Measurements from ENCODE around the gene UBE2D3. TPM values are rescaled to one million over a fixed set of nuclear protein-coding genes. Genes with fewer than 3 reads are reported as not detected.

Gene UBE2D3
- total RNA-seq, 1 donor: 487 TPM

DNA sequence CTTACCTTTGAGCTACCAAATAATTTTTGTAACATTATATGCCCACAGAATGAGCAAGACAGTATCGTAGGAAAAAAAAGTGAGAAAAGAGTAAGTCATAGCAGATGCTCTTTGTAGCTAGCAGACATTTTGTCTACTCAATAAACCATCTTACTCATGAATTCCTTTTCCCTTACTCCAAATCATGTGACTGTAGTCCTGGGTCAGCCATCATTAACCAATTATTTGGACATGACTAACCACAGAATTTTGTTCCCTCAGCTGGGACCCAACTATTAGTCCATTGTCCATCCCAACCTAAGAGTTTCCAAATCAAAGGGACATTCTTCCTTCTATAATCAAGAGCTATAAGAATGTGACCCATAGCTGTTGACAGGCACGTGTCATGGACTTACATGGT is 11.4 kb downstream of the UBE2D3 start:
- TF ChIP-seq, protein P1, sequence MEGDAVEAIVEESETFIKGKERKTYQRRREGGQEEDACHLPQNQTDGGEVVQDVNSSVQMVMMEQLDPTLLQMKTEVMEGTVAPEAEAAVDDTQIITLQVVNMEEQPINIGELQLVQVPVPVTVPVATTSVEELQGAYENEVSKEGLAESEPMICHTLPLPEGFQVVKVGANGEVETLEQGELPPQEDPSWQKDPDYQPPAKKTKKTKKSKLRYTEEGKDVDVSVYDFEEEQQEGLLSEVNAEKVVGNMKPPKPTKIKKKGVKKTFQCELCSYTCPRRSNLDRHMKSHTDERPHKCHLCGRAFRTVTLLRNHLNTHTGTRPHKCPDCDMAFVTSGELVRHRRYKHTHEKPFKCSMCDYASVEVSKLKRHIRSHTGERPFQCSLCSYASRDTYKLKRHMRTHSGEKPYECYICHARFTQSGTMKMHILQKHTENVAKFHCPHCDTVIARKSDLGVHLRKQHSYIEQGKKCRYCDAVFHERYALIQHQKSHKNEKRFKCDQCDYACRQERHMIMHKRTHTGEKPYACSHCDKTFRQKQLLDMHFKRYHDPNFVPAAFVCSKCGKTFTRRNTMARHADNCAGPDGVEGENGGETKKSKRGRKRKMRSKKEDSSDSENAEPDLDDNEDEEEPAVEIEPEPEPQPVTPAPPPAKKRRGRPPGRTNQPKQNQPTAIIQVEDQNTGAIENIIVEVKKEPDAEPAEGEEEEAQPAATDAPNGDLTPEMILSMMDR (IDR thresholded peaks at IDR 0.05; ENCODE audit: insufficient read depth, low read length): no peak
- DNase-seq (ENCODE audit: low read depth): peak; percentile 74
- H3K4me3 ChIP-seq (ENCODE audit: low read depth, low read length): no peak overlapping the region

DNA sequence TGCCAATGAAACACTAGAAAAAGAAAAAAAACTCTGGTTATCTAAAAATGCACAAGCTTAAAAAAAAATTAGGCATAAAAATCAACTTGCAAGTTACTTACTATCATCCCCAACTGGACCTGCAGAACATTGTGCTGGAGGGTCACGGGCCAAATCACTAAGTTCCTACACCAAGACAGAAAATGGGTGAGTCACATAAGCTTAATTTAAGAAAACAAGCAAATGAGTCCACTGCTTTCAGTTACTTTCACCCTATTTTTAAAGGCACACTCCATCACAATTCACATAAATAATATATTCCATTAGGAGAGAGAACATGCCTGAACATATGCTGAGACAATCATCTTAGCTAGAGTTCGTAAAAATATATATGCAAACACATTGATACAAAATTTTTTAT is 17.7 kb downstream of the UBE2D3 start:
- DNase-seq (ENCODE audit: low read depth): peak; percentile 40
- TF ChIP-seq, protein P1 (IDR thresholded peaks at IDR 0.05; ENCODE audit: insufficient read depth, low read length): no peak
- no peak overlapping the region for H3K4me3 ChIP-seq (ENCODE audit: low read depth, low read length)

DNA sequence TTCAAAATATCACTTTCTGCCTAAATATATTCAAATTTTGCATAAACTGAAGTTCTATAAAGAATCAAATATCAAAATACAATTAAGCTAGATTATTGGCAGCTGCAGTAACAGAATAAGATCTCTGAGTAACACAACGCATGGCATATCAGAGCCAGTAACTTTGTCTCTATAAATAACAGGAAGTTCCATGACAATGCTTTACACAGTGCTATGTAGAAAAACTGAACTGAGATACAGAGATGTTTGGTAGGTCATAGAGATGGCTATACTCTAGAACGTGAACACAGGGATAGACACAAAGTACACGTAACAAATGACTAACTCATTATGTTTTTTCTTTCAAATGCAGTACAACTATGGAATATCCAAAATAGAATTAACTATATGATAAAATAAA is 18.2 kb downstream of the UBE2D3 start:
- no peak overlapping the region for H3K4me3 ChIP-seq (ENCODE audit: low read depth, low read length)
- no peak for DNase-seq (ENCODE audit: low read depth)
- TF ChIP-seq, protein P1 (IDR thresholded peaks at IDR 0.05; ENCODE audit: insufficient read depth, low read length): no peak

DNA sequence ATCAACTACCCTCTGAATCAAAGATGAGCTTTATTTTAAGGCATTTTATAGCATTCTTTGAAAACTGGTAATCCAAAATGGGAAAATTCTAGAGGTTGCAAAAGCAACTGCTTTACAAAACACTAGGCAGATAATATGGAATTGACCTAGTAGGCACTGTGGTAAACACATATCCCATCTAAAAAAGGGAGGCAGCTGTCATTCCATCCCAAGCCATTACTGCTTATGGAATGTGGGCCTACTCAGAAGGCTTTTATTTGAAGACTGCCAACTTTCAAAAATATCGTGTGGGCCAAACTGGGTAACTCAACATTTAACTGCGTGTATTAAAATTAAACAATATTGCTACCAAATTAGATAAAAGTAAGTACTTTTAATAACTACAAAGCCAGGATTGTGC is 19.3 kb downstream of the UBE2D3 start:
- DNase-seq (ENCODE audit: low read depth): no peak
- H3K4me3 ChIP-seq (ENCODE audit: low read depth, low read length): no peak overlapping the region
- TF ChIP-seq, protein P1 (IDR thresholded peaks at IDR 0.05; ENCODE audit: insufficient read depth, low read length): no peak

DNA sequence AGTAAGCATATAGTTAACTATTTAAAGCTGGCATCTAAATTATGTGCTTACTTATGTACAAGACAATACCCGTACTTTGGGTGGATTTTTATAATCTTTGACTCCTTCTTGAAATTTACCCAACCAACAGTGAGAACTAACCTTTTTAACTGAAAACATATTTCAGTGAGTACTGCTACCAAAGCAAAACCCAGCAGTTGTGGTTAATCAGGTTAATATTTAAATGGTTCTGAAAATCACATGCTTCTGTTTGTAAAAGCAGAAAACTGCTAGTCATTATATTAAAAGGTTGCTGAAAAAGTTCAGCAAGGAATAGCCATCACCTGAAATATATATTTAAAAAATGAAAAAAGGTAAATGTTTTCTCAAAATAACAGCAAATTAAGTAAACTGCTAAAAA is 20.0 kb downstream of the UBE2D3 start:
- TF ChIP-seq, protein P1 (IDR thresholded peaks at IDR 0.05; ENCODE audit: insufficient read depth, low read length): no peak
- no peak overlapping the region for H3K4me3 ChIP-seq (ENCODE audit: low read depth, low read length)
- DNase-seq (ENCODE audit: low read depth): no peak

DNA sequence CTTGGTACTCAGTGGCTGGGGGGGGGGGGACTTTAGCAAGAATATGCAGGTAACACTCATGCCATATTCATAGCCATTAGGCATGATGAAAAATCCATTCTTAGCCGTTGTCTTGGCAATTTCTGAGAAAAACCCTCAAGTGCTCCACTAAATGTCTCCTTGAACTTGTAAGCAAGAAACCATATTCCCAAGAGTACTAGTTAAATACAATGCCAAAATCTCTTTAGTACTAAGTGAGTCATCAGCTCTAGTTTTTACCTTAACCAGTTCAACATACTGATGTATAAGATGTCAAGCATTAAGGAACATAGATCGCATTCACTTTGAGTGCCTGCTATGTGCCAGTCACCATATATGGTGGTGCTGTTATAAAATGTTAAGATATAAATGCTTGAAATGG is 27.5 kb downstream of the UBE2D3 start:
- H3K4me3 ChIP-seq (ENCODE audit: low read depth, low read length): no peak overlapping the region
- DNase-seq (ENCODE audit: low read depth): peak; percentile 79
- TF ChIP-seq, protein P1 (IDR thresholded peaks at IDR 0.05; ENCODE audit: insufficient read depth, low read length): no peak

DNA sequence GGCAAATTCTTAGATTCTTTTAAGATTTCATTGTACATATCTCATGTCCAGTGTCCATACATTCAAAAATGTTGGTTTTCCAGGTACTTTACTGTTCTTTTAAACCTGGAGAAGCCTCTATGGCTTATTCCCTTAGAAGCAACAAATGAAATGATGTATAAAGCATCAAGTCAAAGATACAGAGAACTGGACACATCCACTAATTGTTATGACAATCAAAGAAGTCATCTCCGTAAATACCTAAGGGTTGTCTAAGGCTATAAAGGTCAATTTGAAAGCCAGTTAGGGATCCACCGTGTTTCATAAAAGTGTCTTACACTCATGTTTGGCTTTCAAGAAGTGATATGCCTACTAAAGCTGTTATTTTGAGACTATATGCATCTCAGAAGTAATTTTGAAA is 32.4 kb downstream of the UBE2D3 start:
- no peak for DNase-seq (ENCODE audit: low read depth)
- no peak overlapping the region for H3K4me3 ChIP-seq (ENCODE audit: low read depth, low read length)
- TF ChIP-seq, protein P1 (IDR thresholded peaks at IDR 0.05; ENCODE audit: insufficient read depth, low read length): no peak

Data from fibroblast of the aortic adventitia (primary cell).